Heart left ventricle (tissue), 16 donors: ENCODE data around the gene FUS. TPM values are rescaled to one million over a fixed set of nuclear protein-coding genes. Genes with fewer than 3 reads are reported as not detected.
"Not testable (repeated sequence)": the region's sequence is repeated elsewhere in the genome, so short reads cannot be mapped to it uniquely, and the experiment has no call there.

Experiments used
- ATAC-seq, 4 donors: fragments of 200-7000 bp; cut with Tn5 transposase; one replicate each; pipeline ENCODE4 v1.9.1; 2020 to 2022; ENCODE audit warnings: moderate library complexity in 4 of 4, mild to moderate bottlenecking in 3 of 4, moderate number of reproducible peaks in 1 of 4
- DNase-seq, 5 donors: peaks; one replicate each; pipeline ENCODE4 v3.0.0-alpha.2; 2020
- H3K27ac ChIP-seq, 12 donors: fragments of 200-600 bp; sonication (generic) in 4 of 12; one replicate each; pipeline versions ENCODE4 v1.5.0 to v1.8.0; 2016 to 2022; ENCODE audit warnings: mild to moderate bottlenecking in 2 of 12
- H3K27me3 ChIP-seq, 9 donors: fragments of 200-600 bp; sonication (generic) in 2 of 9; one replicate each; pipeline versions ENCODE4 v1.5.1 to v1.8.0; 2016 to 2022; ENCODE audit warnings: mild to moderate bottlenecking in 3 of 9
- H3K36me3 ChIP-seq, 9 donors: fragments of 200-600 bp; sonication (generic) in 2 of 9; one replicate each; pipeline versions ENCODE4 v1.5.0 to v1.8.0; 2018 to 2022; ENCODE audit warnings: mild to moderate bottlenecking in 2 of 9
- H3K4me1 ChIP-seq, 12 donors: fragments of 200-600 bp; sonication (generic) in 4 of 12; one replicate each; pipeline versions ENCODE4 v1.5.0 to v1.8.0; 2016 to 2022; ENCODE audit warnings: mild to moderate bottlenecking in 3 of 12
- H3K4me3 ChIP-seq, 12 donors: fragments of 200-600 bp; sonication (generic) in 4 of 12; one replicate each; pipeline versions ENCODE4 v1.5.0 to v1.8.0; 2017 to 2022; ENCODE audit warnings: mild to moderate bottlenecking in 9 of 12, moderate library complexity in 4 of 12
- H3K9me3 ChIP-seq, 12 donors: fragments of 200-600 bp; sonication (generic) in 4 of 12; one replicate each; pipeline versions ENCODE4 v1.5.0 to v1.8.0; 2016 to 2022; ENCODE audit warnings: mild to moderate bottlenecking in 1 of 12
- POLR2A ChIP-seq, 2 donors: fragments of 450-650 bp; IDR thresholded peaks; one replicate each; pipeline ENCODE4 v1.6.1; 2017; ENCODE audit warnings: antibody characterized with exemption in 2 of 2, mild to moderate bottlenecking in 2 of 2, moderate library complexity in 2 of 2
- WGBS, 4 donors: extraction: QIAGEN DNeasy Blood & Tissue Kit in 2 of 4; methylation state at CpG; one replicate each; pipeline versions ENCODE4 v1.1.5 to v1.1.7; 2013 to 2018; 5-methylcytosine and 5-hydroxymethylcytosine counted together
- intact Hi-C, 10 donors: fragments of 100-400 bp; cut with DNase I; formaldehyde crosslinking; loops; one replicate each; pipeline versions ENCODE4 v1.11.1 to v1.14.2; 2022
- polyA plus RNA-seq, 2 donors: library from polyadenylated mRNA; stranded (reverse); fragments of 200-250 nt; gene quantifications; one replicate each; pipeline ENCODE4 v1.2.3, GENCODE V29; 2013
- total RNA-seq, 9 donors: library from RNA; depleted of rRNA in 2 of 9; stranded (reverse); fragments of >200 nt in 2 of 9; fragmentation: NEBNext Ultra II Directional in 3 of 9; extraction: Animal tissue kit (Norgen Biotek cat#: 25700) in 3 of 9; gene quantifications; one replicate each; pipeline versions ENCODE4 v1.1.0 to v1.2.4, GENCODE V29; 2016 to 2023
- TF ChIP-seq, protein P1 (sequence below), 12 donors: fragments of 200-600 bp; sonication (generic) in 4 of 12; IDR thresholded peaks; one replicate each; pipeline versions ENCODE4 v1.5.0 to v1.8.0; 2018 to 2022; ENCODE audit warnings: antibody characterized with exemption in 12 of 12, mild to moderate bottlenecking in 5 of 12
- donor health status: ischemic (EF 13 %, LVEDD 7.1; RV severe dilation, severe dysfunction).
- donor health status: healthy with polysubstance abuse.
- donor health status: DM: no; HTN: yes; CAD: no.
- donor health status: DM: no; HTN: no; CAD: no.
- donor health status: ischemic (EF 25% LVEDD 6.9; RV normal size, moderate dysfunction).
- donor health status: ischemic (EF 25% LVEDD 5.7; RV mildly dilated, moderate dysfunction).
- donor health status: healthy.
- donor health status: DM: yes; HTN: yes; CAD: no.
- donor health status: ischemic (EF 35%, LVEDD 5.7; RV mildly dilated, moderate dysfunction).
- donor health status: nonischemic (EF 11% LVEDD 7.7; RV severe dilation, severe dysfunction).
- donor health status: DM: yes; HTN: yes; CAD: no.
- donor health status: PGD.
- donor health status: ischemic (EF 29% LVEDD 5.4; RV normal size, mild dysfunction).
- donor health status: nonischemic (EF 23%, LVEDD 6.1; RV moderate dilation, normal function).

Gene FUS
- total and polyA plus RNA-seq, 11 donors: 20.3 to 213 (median 127) TPM

DNA sequence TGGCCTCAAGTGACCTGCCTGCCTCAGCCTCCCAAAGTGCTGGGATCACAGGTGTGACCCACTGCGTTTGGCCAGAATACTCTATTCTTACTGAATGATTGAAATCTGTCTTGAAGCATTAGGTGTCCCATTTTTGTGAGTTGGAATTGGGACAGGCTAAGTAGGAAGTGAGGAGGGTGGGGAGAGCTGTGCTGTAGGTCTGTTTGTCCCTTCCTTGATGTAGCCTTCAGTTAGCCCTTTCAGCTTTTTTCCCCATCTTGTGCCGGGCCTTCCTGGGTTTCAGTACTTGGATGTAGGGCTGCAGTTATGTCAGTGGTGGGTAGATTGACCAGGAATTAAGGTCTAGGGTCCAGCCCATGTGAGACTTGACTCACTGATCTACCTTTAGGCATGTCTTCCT is 13.9 kb downstream of the FUS start:
- H3K27ac ChIP-seq: no peak overlapping the region
- no peak overlapping the region for H3K4me3 ChIP-seq
- no peak for ATAC-seq
- peaks cover 0 to 13% (median 0%) of the 10 kb centered on the region in 12 donors for H3K4me1 ChIP-seq
- no peaks in the 10 kb centered on the region for H3K27me3 ChIP-seq
- TF ChIP-seq POLR2A (IDR thresholded peaks at IDR 0.05): no peak
- TF ChIP-seq, protein P1, sequence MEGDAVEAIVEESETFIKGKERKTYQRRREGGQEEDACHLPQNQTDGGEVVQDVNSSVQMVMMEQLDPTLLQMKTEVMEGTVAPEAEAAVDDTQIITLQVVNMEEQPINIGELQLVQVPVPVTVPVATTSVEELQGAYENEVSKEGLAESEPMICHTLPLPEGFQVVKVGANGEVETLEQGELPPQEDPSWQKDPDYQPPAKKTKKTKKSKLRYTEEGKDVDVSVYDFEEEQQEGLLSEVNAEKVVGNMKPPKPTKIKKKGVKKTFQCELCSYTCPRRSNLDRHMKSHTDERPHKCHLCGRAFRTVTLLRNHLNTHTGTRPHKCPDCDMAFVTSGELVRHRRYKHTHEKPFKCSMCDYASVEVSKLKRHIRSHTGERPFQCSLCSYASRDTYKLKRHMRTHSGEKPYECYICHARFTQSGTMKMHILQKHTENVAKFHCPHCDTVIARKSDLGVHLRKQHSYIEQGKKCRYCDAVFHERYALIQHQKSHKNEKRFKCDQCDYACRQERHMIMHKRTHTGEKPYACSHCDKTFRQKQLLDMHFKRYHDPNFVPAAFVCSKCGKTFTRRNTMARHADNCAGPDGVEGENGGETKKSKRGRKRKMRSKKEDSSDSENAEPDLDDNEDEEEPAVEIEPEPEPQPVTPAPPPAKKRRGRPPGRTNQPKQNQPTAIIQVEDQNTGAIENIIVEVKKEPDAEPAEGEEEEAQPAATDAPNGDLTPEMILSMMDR (IDR thresholded peaks at IDR 0.05): no peak
- peaks cover 7 to 96% (median 86%) of the 10 kb centered on the region in 9 donors for H3K36me3 ChIP-seq
- no peak for DNase-seq
- no peaks in the 10 kb centered on the region for H3K9me3 ChIP-seq
- 89 to 94% (median 91%) methylated on average over 2 of the region's 2 CpGs for WGBS, 4 donors
- intact Hi-C loops: loop anchor here in 1 of 10 donors (10.0 kb wide), 1 partner anchor 231 kb away; the partner anchor contains the start of gene COX6A2

DNA sequence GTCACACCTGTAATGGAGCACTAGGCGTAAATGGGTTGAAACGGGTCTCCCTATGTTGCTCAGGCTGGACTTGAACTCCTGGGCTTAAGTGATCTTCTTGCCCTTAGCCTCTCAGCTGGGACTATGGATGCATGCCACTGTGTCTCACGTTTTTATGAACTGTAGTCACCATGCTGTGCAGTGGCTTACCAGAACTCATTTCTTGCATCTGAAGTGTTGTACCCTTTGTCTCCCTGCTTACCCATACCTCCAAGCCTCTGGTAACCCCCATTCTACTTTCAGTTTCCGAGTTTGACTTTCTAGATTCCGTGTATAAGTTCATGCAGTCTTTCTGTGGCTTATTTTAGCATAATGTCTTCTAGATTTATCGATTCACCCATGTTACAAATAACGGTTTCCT is 15.0 kb downstream of the FUS start:
- DNase-seq (no peak), ATAC-seq (no peak)
- WGBS, 4 donors: 82 to 89% (median 87%) methylated on average over 7 of the region's 7 CpGs
- Histone ChIP-seq H3K27ac (no peak overlapping the region), H3K36me3 (peaks cover 5 to 96% (median 84%) of the 10 kb centered on the region in 9 donors), H3K27me3 (no peaks in the 10 kb centered on the region), H3K9me3 (no peaks in the 10 kb centered on the region), H3K4me1 (peaks cover 0 to 18% (median 0%) of the 10 kb centered on the region in 12 donors), H3K4me3 (no peak overlapping the region)
- TF ChIP-seq POLR2A (IDR thresholded peaks at IDR 0.05): no peak
- TF ChIP-seq, protein P1 (IDR thresholded peaks at IDR 0.05): no peak
- intact Hi-C loops: loop anchor here in 1 of 10 donors (10.0 kb wide), 1 partner anchor 230 kb away; the partner anchor contains the start of gene COX6A2

DNA sequence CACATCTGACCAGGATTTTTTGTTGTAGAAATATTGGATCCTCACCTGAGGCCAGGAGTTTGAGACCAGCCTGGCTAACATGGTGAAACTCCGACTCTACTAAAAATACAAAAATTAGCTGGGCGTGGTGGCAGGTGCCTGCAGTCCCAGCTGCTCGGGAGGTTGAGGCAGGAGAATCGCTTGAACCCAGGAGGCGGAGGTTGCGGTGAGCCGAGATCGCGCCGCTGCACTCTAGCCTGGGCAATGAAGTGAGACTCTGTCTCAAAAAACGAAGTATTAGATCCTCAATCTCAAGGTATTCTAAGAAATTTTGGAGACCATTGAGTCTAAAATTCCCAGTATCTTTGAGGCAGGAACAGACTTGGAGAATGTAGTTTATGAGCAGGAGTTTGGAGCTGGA is 15.9 kb downstream of the FUS start:
- not testable (repeated sequence) for H3K27me3 ChIP-seq, H3K9me3 ChIP-seq, H3K27ac ChIP-seq, DNase-seq, H3K4me3 ChIP-seq, ATAC-seq
- 95 to 97% (median 96%) methylated on average over 11 of the region's 11 CpGs for WGBS, 4 donors
- Histone ChIP-seq H3K4me1 (peaks cover 0 to 27% (median 0%) of the 10 kb centered on the region in 12 donors), H3K36me3 (peaks cover 0 to 92% (median 75%) of the 10 kb centered on the region in 9 donors)
- intact Hi-C loops: loop anchor here in 1 of 10 donors (10.0 kb wide), 1 partner anchor 229 kb away; the partner anchor contains the start of gene COX6A2

DNA sequence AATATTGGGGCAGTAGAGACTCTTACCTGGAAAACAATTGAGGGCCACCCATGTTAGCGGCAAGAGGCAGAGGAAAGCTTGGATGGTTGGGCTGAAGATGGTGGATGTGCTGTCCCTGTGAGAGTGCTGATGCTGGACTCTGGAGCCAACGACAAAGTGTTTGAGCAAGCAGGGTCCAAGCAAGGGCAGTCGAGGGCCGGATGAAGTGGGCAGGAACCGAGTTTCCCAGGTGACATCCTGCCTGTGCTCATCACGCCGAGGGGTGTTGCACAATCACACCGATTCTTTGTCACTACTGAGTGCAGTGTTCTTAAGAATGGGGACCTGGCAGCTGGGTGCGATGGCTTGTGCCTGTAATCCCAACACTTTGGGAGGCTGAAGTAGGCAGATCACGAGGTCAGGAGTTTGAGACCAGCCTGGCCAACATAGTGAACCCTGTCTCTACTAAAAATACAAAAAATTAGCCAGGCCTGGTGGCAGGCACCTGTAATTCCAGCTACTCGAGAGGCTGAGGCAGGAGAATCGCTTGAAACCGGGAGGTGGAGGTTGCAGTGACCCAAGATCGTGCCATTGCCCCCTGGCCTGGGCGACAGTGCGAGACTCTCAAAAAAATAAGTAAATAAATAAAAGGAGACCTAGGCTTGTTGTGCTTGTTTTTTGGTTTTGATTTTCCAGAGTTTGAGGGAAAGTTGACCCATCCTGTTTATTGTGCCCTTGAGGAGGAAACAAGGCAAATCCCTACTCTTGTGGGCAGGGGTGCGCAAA is 16.6 kb downstream of the FUS start:
- peaks cover 0 to 34% (median 3%) of the 10 kb centered on the region in 12 donors for H3K4me1 ChIP-seq
- no peak overlapping the region for H3K4me3 ChIP-seq
- WGBS, 4 donors: 86 to 88% (median 86%) methylated on average over 17 of the region's 17 CpGs
- H3K27ac ChIP-seq: no peak overlapping the region
- peaks cover 0 to 90% (median 69%) of the 10 kb centered on the region in 9 donors for H3K36me3 ChIP-seq
- H3K9me3 ChIP-seq: no peaks in the 10 kb centered on the region
- intact Hi-C loops: loop anchor here in 1 of 10 donors (10.0 kb wide), 1 partner anchor 228 kb away; the partner anchor contains the start of gene COX6A2
- DNase-seq (no peak), ATAC-seq (no peak)
- TF ChIP-seq POLR2A (IDR thresholded peaks at IDR 0.05): no peak
- TF ChIP-seq, protein P1 (IDR thresholded peaks at IDR 0.05): no peak
- no peaks in the 10 kb centered on the region for H3K27me3 ChIP-seq
